Measurements from ENCODE around the gene STK32B. TPM values are rescaled to one million over a fixed set of nuclear protein-coding genes. Genes with fewer than 3 reads are reported as not detected.
A peak's percentile ranks its signal among the peaks of the same experiment; 100 is the strongest.

STK32B gene
- total RNA-seq, 1 experiment from 2014 or later, result 11.6 TPM

DNA sequence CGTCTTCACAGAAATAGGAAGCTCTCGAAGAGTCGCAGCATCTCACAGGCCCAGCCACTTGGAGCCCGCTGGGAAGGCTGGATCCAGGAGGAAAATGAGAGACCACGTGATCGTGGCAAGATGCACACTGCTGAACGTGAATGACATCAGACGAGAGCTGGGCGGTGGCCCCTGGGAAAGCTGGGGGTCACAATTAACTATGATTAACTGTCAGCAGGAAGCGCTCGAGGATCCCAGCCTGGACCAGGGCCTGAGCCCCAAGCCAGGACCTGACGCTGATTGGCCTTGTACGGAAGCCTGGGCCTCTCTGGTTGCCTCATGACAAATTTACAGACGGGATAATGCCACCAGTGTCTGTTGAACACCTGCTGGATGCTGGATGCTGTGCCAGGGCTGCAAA, 335.6 kb downstream of the STK32B start:
- ChIA-PET POLR2A (no interaction called here), CTCF (no interaction called here)
- no peaks in the 10 kb centered on the region for H3K36me3 ChIP-seq (ENCODE audit: control insufficient read depth, insufficient read depth, low read length)
- DNase-seq (ENCODE audit: low read depth, low spot score) (no peak), ATAC-seq (no peak)
- H3K4me3 ChIP-seq (ENCODE audit: low read depth in 2 of 2, low read length in 2 of 2), result no peak overlapping the region
- H3K27ac ChIP-seq (ENCODE audit: low read length), result no peak overlapping the region
- no TSS peak for BruUV-seq (replicated peaks)
- TF ChIP-seq POLR2AphosphoS5 (IDR thresholded peaks at IDR 0.05; ENCODE audit: low read depth, low read length), result no peak
- TF ChIP-seq SIN3A (IDR thresholded peaks at IDR 0.05; ENCODE audit: borderline replicate concordance, insufficient read depth, low read depth, low read length), result no peak
- TF ChIP-seq TCF7L2 (IDR thresholded peaks at IDR 0.05; ENCODE audit: low read depth, low read length), result no peak
- TF ChIP-seq, protein P1, sequence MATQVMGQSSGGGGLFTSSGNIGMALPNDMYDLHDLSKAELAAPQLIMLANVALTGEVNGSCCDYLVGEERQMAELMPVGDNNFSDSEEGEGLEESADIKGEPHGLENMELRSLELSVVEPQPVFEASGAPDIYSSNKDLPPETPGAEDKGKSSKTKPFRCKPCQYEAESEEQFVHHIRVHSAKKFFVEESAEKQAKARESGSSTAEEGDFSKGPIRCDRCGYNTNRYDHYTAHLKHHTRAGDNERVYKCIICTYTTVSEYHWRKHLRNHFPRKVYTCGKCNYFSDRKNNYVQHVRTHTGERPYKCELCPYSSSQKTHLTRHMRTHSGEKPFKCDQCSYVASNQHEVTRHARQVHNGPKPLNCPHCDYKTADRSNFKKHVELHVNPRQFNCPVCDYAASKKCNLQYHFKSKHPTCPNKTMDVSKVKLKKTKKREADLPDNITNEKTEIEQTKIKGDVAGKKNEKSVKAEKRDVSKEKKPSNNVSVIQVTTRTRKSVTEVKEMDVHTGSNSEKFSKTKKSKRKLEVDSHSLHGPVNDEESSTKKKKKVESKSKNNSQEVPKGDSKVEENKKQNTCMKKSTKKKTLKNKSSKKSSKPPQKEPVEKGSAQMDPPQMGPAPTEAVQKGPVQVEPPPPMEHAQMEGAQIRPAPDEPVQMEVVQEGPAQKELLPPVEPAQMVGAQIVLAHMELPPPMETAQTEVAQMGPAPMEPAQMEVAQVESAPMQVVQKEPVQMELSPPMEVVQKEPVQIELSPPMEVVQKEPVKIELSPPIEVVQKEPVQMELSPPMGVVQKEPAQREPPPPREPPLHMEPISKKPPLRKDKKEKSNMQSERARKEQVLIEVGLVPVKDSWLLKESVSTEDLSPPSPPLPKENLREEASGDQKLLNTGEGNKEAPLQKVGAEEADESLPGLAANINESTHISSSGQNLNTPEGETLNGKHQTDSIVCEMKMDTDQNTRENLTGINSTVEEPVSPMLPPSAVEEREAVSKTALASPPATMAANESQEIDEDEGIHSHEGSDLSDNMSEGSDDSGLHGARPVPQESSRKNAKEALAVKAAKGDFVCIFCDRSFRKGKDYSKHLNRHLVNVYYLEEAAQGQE (IDR thresholded peaks at IDR 0.05; ENCODE audit: insufficient read depth in 1 of 2, low read depth in 2 of 2, low read length in 1 of 2), result no peak
- TF ChIP-seq, protein P2, sequence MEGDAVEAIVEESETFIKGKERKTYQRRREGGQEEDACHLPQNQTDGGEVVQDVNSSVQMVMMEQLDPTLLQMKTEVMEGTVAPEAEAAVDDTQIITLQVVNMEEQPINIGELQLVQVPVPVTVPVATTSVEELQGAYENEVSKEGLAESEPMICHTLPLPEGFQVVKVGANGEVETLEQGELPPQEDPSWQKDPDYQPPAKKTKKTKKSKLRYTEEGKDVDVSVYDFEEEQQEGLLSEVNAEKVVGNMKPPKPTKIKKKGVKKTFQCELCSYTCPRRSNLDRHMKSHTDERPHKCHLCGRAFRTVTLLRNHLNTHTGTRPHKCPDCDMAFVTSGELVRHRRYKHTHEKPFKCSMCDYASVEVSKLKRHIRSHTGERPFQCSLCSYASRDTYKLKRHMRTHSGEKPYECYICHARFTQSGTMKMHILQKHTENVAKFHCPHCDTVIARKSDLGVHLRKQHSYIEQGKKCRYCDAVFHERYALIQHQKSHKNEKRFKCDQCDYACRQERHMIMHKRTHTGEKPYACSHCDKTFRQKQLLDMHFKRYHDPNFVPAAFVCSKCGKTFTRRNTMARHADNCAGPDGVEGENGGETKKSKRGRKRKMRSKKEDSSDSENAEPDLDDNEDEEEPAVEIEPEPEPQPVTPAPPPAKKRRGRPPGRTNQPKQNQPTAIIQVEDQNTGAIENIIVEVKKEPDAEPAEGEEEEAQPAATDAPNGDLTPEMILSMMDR (IDR thresholded peaks at IDR 0.05), result no peak
- no peaks in the 10 kb centered on the region for H3K4me1 ChIP-seq (ENCODE audit: control insufficient read depth, insufficient read depth, low read length)
- no peaks in the 10 kb centered on the region for H3K9me3 ChIP-seq (ENCODE audit: control insufficient read depth, insufficient read depth, low read depth, low read length)
- intact Hi-C loops (cut with micrococcal nuclease; ENCODE audit: unreplicated experiment), result no loop called here
- in situ Hi-C loops (cut with HindIII; ENCODE audit: low pct_unique_long_range_greater_than_20kb, low sequenced_read_pairs), result no loop called here
- no peaks in the 10 kb centered on the region for H3K27me3 ChIP-seq (ENCODE audit: control insufficient read depth, insufficient read depth, low read length)

DNA sequence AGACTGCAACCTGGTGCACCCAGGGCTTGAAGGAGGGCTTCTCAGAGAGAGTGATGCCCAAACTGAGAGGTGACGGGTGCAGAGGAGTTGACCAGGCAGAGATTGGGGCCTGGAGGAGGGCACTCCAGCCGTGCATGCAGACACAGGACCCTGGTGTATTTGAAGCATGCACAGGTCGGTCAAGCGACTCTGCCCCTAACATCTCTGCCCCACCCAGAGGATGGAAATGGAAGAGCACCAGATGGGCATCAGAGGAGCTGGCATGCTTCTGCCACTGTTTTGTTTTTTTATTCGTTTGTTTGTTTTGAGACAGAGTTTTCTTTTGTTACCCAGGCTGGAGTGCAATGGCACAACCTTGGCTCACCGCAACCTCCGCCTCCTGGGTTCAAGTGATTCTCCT, 336.2 kb downstream of the STK32B start:
- TF ChIP-seq, protein P1 (IDR thresholded peaks at IDR 0.05; ENCODE audit: insufficient read depth in 1 of 2, low read depth in 2 of 2, low read length in 1 of 2), result no peak
- TF ChIP-seq POLR2AphosphoS5 (IDR thresholded peaks at IDR 0.05; ENCODE audit: low read depth, low read length) (no peak), SIN3A (IDR thresholded peaks at IDR 0.05; ENCODE audit: borderline replicate concordance, insufficient read depth, low read depth, low read length) (no peak), TCF7L2 (IDR thresholded peaks at IDR 0.05; ENCODE audit: low read depth, low read length) (no peak)
- TF ChIP-seq, protein P2 (IDR thresholded peaks at IDR 0.05), result peak; percentile 36; the same call in 1 of the 2 replicates
- in situ Hi-C loops (cut with HindIII; ENCODE audit: low pct_unique_long_range_greater_than_20kb, low sequenced_read_pairs), result no loop called here
- no peak overlapping the region for H3K27ac ChIP-seq (ENCODE audit: low read length)
- H3K4me1 ChIP-seq (ENCODE audit: control insufficient read depth, insufficient read depth, low read length), result no peaks in the 10 kb centered on the region
- ATAC-seq (peak; percentile 56; the same call in 1 of the 2 replicates), DNase-seq (ENCODE audit: low read depth, low spot score) (no peak)
- ChIA-PET POLR2A (no interaction called here), CTCF (no interaction called here)
- intact Hi-C loops (cut with micrococcal nuclease; ENCODE audit: unreplicated experiment), result no loop called here
- H3K4me3 ChIP-seq (ENCODE audit: low read depth in 2 of 2, low read length in 2 of 2), result no peak overlapping the region
- H3K9me3 ChIP-seq (ENCODE audit: control insufficient read depth, insufficient read depth, low read depth, low read length), result no peaks in the 10 kb centered on the region
- BruUV-seq (replicated peaks), result no TSS peak
- H3K27me3 ChIP-seq (ENCODE audit: control insufficient read depth, insufficient read depth, low read length), result no peaks in the 10 kb centered on the region
- no peaks in the 10 kb centered on the region for H3K36me3 ChIP-seq (ENCODE audit: control insufficient read depth, insufficient read depth, low read length)

Measured in Panc1 (cell line).